RWPE1 (cell line): Measurements from ENCODE around the gene CLEC4D.
A peak's percentile ranks its signal among the peaks of the same experiment; 100 is the strongest.

ENCODE experiments used
- CTCF ChIA-PET: fragments of 350-600 bp; sonication (Branson Sonifier 250); formaldehyde crosslinking; extraction: SDS; loops from one replicate; lab custom pipeline; 2021; lab: Yijun Ruan, JAX
- POLR2A ChIA-PET: fragments of 400-600 bp; formaldehyde crosslinking; extraction: SDS; loops from one replicate; lab custom pipeline; 2020; ENCODE audit warnings: antibody characterized with exemption; ENCODE audit not compliant: low non-redundant PET; lab: Yijun Ruan, JAX
- DNase-seq: peaks from one replicate; pipeline ENCODE4 v3.0.0; 2012; ENCODE audit warnings: low spot score
- H3K27ac ChIP-seq: fragments of 450-650 bp; 2 replicates; pipeline ENCODE4 v1.5.1; 2017
- CTCF ChIP-seq: fragments of 450-650 bp; conservative IDR thresholded peaks from 2 replicates; pipeline ENCODE4 v1.5.1; 2017; ENCODE audit warnings: low read depth, mild to moderate bottlenecking

Gene CLEC4D

GRCh38 chr12:8547645-8548044 lies 34.3 kb downstream of the CLEC4D start:
- DNase-seq = no peak
- no peak for TF ChIP-seq CTCF
- POLR2A ChIA-PET = no interaction called here
- CTCF ChIA-PET = interaction anchor here (0.6 kb wide), 1 partner anchor 501 kb away, joined by 3 read pairs; no protein-coding TSS in a partner anchor
- H3K27ac ChIP-seq = no peak overlapping the region

- POLR2A ChIA-PET = no interaction called here
These were observed 34.9 kb downstream of the CLEC4D start for GRCh38 chr12:8548192-8548591.

GRCh38 chr12:8549381-8549780 lies 36.1 kb downstream of the CLEC4D start:
- no peak overlapping the region for H3K27ac ChIP-seq
- ChIA-PET POLR2A (no interaction called here), CTCF (interaction anchor here (0.6 kb wide), 1 partner anchor 421 kb away, joined by 5 read pairs; no protein-coding TSS in a partner anchor)
- no peak for TF ChIP-seq CTCF
- DNase-seq = no peak

More at GRCh38 chr12:8548192-8548591, 34.9 kb downstream of the CLEC4D start:
- no peak overlapping the region for H3K27ac ChIP-seq
- no peak for DNase-seq
- CTCF ChIA-PET = no interaction called here
- no peak for TF ChIP-seq CTCF

- H3K27ac ChIP-seq = no peak overlapping the region
- no peak for TF ChIP-seq CTCF
- DNase-seq = no peak
- ChIA-PET CTCF (no interaction called here), POLR2A (no interaction called here)
These were observed 39.9 kb downstream of the CLEC4D start for GRCh38 chr12:8553088-8553627.

- no peak for TF ChIP-seq CTCF
- DNase-seq = peak; percentile 33
- H3K27ac ChIP-seq = no peak overlapping the region
- POLR2A ChIA-PET = no interaction called here
- CTCF ChIA-PET = interaction anchor here (0.9 kb wide), 1 partner anchor 11 kb away, joined by 3 read pairs; no protein-coding TSS in a partner anchor
These were observed 41.3 kb downstream of the CLEC4D start for GRCh38 chr12:8554451-8555195.

- CTCF ChIA-PET = interaction anchor here (0.6 kb wide), 1 partner anchor 1164 kb away, joined by 3 read pairs; no protein-coding TSS in a partner anchor
- no peak for TF ChIP-seq CTCF
These were observed 43.3 kb downstream of the CLEC4D start for GRCh38 chr12:8556531-8557097.

More at GRCh38 chr12:8556531-8557097, 43.3 kb downstream of the CLEC4D start:
- POLR2A ChIA-PET = no interaction called here
- no peak overlapping the region for H3K27ac ChIP-seq
- DNase-seq = no peak
